ENCODE data around the gene LAP3. TPM values are rescaled to one million over a fixed set of nuclear protein-coding genes. Genes with fewer than 3 reads are reported as not detected.
"Not testable (repeated sequence)": the region's sequence is repeated elsewhere in the genome, so short reads cannot be mapped to it uniquely, and the experiment has no call there.

LAP3 gene
- total RNA-seq, 2 experiments from 2014 or later: 61.6 TPM

- ChIA-PET CTCF (no interaction called here), POLR2A (no interaction called here)
- Histone ChIP-seq H3K36me3 (ENCODE audit: insufficient read depth, low read length) (no peaks in the 10 kb centered on the region), H3K27me3 (ENCODE audit: control insufficient read depth in 1 of 2, insufficient read depth in 2 of 2, low read length in 2 of 2) (no peaks in the 10 kb centered on the region), H3K4me3 (ENCODE audit: low read length) (no peak overlapping the region), H3K4me1 (ENCODE audit: insufficient read depth, low read length) (no peaks in the 10 kb centered on the region), H3K27ac (ENCODE audit: low read depth in 1 of 2, low read length in 2 of 2) (no peak overlapping the region), H3K9me3 (ENCODE audit: control insufficient read depth in 1 of 2, insufficient read depth in 1 of 2, low read length in 2 of 2) (no peaks in the 10 kb centered on the region)
- Mint-ChIP-seq H3K4me1 (ENCODE audit: low read depth) (no peaks in the 10 kb centered on the region), H3K36me3 (ENCODE audit: low read depth) (no peaks in the 10 kb centered on the region), H3K4me3 (no peak overlapping the region), H3K27ac (no peak overlapping the region), H3K27me3 (peaks cover 6% of the 10 kb centered on the region), H3K9me3 (no peaks in the 10 kb centered on the region)
- DNase-seq (no peak), ATAC-seq (ENCODE audit: poor library complexity) (no peak)
- intact Hi-C loops (cut with DNase I, micrococcal nuclease): no loop called here
- TF ChIP-seq, protein P1, sequence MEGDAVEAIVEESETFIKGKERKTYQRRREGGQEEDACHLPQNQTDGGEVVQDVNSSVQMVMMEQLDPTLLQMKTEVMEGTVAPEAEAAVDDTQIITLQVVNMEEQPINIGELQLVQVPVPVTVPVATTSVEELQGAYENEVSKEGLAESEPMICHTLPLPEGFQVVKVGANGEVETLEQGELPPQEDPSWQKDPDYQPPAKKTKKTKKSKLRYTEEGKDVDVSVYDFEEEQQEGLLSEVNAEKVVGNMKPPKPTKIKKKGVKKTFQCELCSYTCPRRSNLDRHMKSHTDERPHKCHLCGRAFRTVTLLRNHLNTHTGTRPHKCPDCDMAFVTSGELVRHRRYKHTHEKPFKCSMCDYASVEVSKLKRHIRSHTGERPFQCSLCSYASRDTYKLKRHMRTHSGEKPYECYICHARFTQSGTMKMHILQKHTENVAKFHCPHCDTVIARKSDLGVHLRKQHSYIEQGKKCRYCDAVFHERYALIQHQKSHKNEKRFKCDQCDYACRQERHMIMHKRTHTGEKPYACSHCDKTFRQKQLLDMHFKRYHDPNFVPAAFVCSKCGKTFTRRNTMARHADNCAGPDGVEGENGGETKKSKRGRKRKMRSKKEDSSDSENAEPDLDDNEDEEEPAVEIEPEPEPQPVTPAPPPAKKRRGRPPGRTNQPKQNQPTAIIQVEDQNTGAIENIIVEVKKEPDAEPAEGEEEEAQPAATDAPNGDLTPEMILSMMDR (IDR thresholded peaks at IDR 0.05): no peak
Observed at GRCh38 chr4:17565846-17566245, 11.2 kb upstream of the LAP3 start.

GRCh38 chr4:17567271-17567670 is 9.7 kb upstream of the LAP3 start:
- H3K27ac ChIP-seq (ENCODE audit: low read depth in 1 of 2, low read length in 2 of 2): no peak overlapping the region
- intact Hi-C loops (cut with DNase I, micrococcal nuclease): no loop called here
- Mint-ChIP-seq H3K9me3 (no peaks in the 10 kb centered on the region), H3K36me3 (ENCODE audit: low read depth) (no peaks in the 10 kb centered on the region), H3K4me3 (no peak overlapping the region), H3K27ac (no peak overlapping the region), H3K4me1 (ENCODE audit: low read depth) (no peaks in the 10 kb centered on the region), H3K27me3 (peaks cover 6% of the 10 kb centered on the region)
- H3K4me3 ChIP-seq (ENCODE audit: low read length): no peak overlapping the region
- H3K9me3 ChIP-seq (ENCODE audit: control insufficient read depth in 1 of 2, insufficient read depth in 1 of 2, low read length in 2 of 2): no peaks in the 10 kb centered on the region
- no peaks in the 10 kb centered on the region for H3K4me1 ChIP-seq (ENCODE audit: insufficient read depth, low read length)
- CTCF ChIA-PET: no interaction called here
- H3K27me3 ChIP-seq (ENCODE audit: control insufficient read depth in 1 of 2, insufficient read depth in 2 of 2, low read length in 2 of 2): no peaks in the 10 kb centered on the region
- no peaks in the 10 kb centered on the region for H3K36me3 ChIP-seq (ENCODE audit: insufficient read depth, low read length)
- no peak for ATAC-seq (ENCODE audit: poor library complexity)
- no peak for DNase-seq
- TF ChIP-seq, protein P1 (IDR thresholded peaks at IDR 0.05): no peak
- POLR2A ChIA-PET: no interaction called here

DNA sequence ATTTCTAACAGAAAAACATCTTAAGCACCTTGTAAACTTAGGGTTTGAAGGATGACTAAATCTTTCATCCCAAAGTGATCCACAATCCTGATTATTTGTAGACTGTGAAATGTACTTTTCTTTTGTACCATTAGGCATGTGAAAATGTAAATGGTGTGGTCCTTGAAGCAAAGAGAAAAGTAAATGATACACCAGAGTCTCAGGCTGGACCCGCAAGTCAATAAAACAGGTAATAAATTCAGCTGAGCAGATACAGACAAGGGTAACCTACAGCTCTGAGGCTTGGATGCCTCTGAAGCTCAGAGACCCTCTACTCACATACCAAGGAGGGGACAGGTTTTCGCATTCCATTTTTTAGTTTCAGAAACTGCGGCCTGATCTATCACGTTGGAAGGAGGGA is 2.8 kb upstream of the LAP3 start:
- Histone ChIP-seq H3K4me1 (ENCODE audit: insufficient read depth, low read length) (peaks cover 18% of the 10 kb centered on the region), H3K4me3 (ENCODE audit: low read length) (no peak overlapping the region), H3K27ac (ENCODE audit: low read depth in 1 of 2, low read length in 2 of 2) (no peak overlapping the region), H3K36me3 (ENCODE audit: insufficient read depth, low read length) (no peaks in the 10 kb centered on the region), H3K27me3 (ENCODE audit: control insufficient read depth in 1 of 2, insufficient read depth in 2 of 2, low read length in 2 of 2) (no peaks in the 10 kb centered on the region), H3K9me3 (ENCODE audit: control insufficient read depth in 1 of 2, insufficient read depth in 1 of 2, low read length in 2 of 2) (no peaks in the 10 kb centered on the region)
- peak overlapping the region; percentile 48 for H3K4me3 Mint-ChIP-seq
- H3K4me1 Mint-ChIP-seq (ENCODE audit: low read depth): peaks cover 27% of the 10 kb centered on the region
- intact Hi-C loops (cut with DNase I, micrococcal nuclease): loop anchor here (2.0 to 10.0 kb wide), 4 partner anchors 19 to 1919 kb away; partner anchors contain the start of genes FBXL5 (in 1 of the 2), LCORL (in 1 of the 2) and TAPT1 (in 1 of the 2)
- peak overlapping the region; percentile 36 for H3K27ac Mint-ChIP-seq
- ChIA-PET POLR2A (interaction anchor here (0.9 to 1.4 kb wide), 2 partner anchors 40 to 236 kb away, joined by 4 read pairs; partner anchors contain the start of gene MED28), CTCF (no interaction called here)
- DNase-seq (no peak), ATAC-seq (ENCODE audit: poor library complexity) (no peak)
- peaks cover 23% of the 10 kb centered on the region for H3K36me3 Mint-ChIP-seq (ENCODE audit: low read depth)
- no peaks in the 10 kb centered on the region for H3K27me3 Mint-ChIP-seq
- TF ChIP-seq, protein P1 (IDR thresholded peaks at IDR 0.05): no peak
- H3K9me3 Mint-ChIP-seq: no peaks in the 10 kb centered on the region

DNA sequence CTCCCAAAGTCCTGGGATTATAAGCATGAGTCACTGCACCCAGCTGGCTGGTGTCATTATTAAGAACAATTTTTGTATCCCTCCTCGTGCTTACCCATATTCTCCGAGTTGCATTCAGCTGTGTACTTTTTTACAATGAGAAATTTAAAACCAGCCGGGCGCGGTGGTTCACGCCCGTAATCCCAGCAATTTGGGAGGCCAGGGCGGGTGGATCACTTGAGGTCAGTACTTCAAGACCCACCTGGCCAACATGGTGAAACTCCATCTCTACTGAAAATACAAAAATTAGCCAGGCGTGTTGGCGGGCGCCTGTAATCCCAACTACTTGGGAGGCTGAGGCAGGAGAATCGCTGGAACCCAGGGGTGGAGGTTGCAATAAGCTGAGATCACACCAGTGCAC is 1.8 kb upstream of the LAP3 start:
- ATAC-seq (ENCODE audit: poor library complexity); H3K4me3 ChIP-seq (ENCODE audit: low read length); H3K9me3 Mint-ChIP-seq; H3K27me3 Mint-ChIP-seq; H3K4me3 Mint-ChIP-seq; H3K9me3 ChIP-seq (ENCODE audit: control insufficient read depth in 1 of 2, insufficient read depth in 1 of 2, low read length in 2 of 2); H3K27me3 ChIP-seq (ENCODE audit: control insufficient read depth in 1 of 2, insufficient read depth in 2 of 2, low read length in 2 of 2); DNase-seq; H3K36me3 ChIP-seq (ENCODE audit: insufficient read depth, low read length); H3K27ac ChIP-seq (ENCODE audit: low read depth in 1 of 2, low read length in 2 of 2): not testable (repeated sequence)
- intact Hi-C loops (cut with DNase I, micrococcal nuclease): loop anchor here (2.0 to 10.0 kb wide), 4 partner anchors 20 to 1920 kb away; partner anchors contain the start of genes FBXL5 (in 1 of the 2), LCORL (in 1 of the 2) and TAPT1 (in 1 of the 2)
- H3K4me1 Mint-ChIP-seq (ENCODE audit: low read depth): peaks cover 34% of the 10 kb centered on the region
- CTCF ChIA-PET: interaction anchor here (0.9 to 1.2 kb wide), 2 partner anchors 18 to 242 kb away, joined by 3 read pairs; no protein-coding TSS in a partner anchor
- H3K27ac Mint-ChIP-seq: peak overlapping the region; percentile 94
- POLR2A ChIA-PET: interaction anchor here (1.0 to 1.4 kb wide), 2 partner anchors 39 kb away, joined by 4 to 5 read pairs; partner anchors contain the start of gene MED28
- peaks cover 32% of the 10 kb centered on the region for H3K36me3 Mint-ChIP-seq (ENCODE audit: low read depth)
- peaks cover 21% of the 10 kb centered on the region for H3K4me1 ChIP-seq (ENCODE audit: insufficient read depth, low read length)
